SH-SY5Y (cell line): ENCODE data around the gene KCTD5.

Experiments
- GATA2 ChIP-seq: IDR thresholded peaks from 2 replicates; pipeline ENCODE4 v1.6.1; 2011; ENCODE audit warnings: mild to moderate bottlenecking, low read depth, low read length
- GATA3 ChIP-seq: IDR thresholded peaks from 2 replicates; pipeline ENCODE4 v1.6.1; 2011; ENCODE audit warnings: low read depth, mild to moderate bottlenecking, low read length, moderate library complexity

The KCTD5 gene

GRCh38 chr16:2745116-2745890 is 63.0 kb downstream of the KCTD5 start:
- TF ChIP-seq GATA2 (no peak), GATA3 (no peak)

GRCh38 chr16:2745961-2746360 is 63.6 kb downstream of the KCTD5 start:
- no peak for TF ChIP-seq GATA3

- TF ChIP-seq GATA2 (no peak), GATA3 (no peak)
Measured at GRCh38 chr16:2748757-2749455, 66.6 kb downstream of the KCTD5 start.

- no peak for TF ChIP-seq GATA3
- no peak for TF ChIP-seq GATA2
Measured at GRCh38 chr16:2749476-2749875, 67.2 kb downstream of the KCTD5 start.

GRCh38 chr16:2749936-2750335 is 67.6 kb downstream of the KCTD5 start:
- no peak for TF ChIP-seq GATA3
- no peak for TF ChIP-seq GATA2

GRCh38 chr16:2751577-2752034 is 69.3 kb downstream of the KCTD5 start:
- TF ChIP-seq GATA3 (no peak), GATA2 (no peak)

- TF ChIP-seq GATA3 (no peak), GATA2 (0 out of 2 replicates have a peak, but pooled peaks have one; percentile 2)
Measured at GRCh38 chr16:2752035-2752849, 69.9 kb downstream of the KCTD5 start, which contains the start of gene SRRM2. Gene SRRM2 (plus strand): TSS chr16:2752638. CDS start chr16:2756365, 3,727 bp downstream.

GRCh38 chr16:2752850-2753732 is 70.8 kb downstream of the KCTD5 start:
- no peak for TF ChIP-seq GATA2
- TF ChIP-seq GATA3: no peak

- no peak for TF ChIP-seq GATA3
- no peak for TF ChIP-seq GATA2
Measured at GRCh38 chr16:2753733-2754020, 71.4 kb downstream of the KCTD5 start.

- no peak for TF ChIP-seq GATA2
- no peak for TF ChIP-seq GATA3
Measured at GRCh38 chr16:2755158-2755557, 72.8 kb downstream of the KCTD5 start.

GRCh38 chr16:2756288-2757015 is 74.1 kb downstream of the KCTD5 start:
- TF ChIP-seq GATA3 (no peak), GATA2 (no peak)

- TF ChIP-seq GATA2: no peak
- TF ChIP-seq GATA3: no peak
Measured at GRCh38 chr16:2757344-2757743, 75.0 kb downstream of the KCTD5 start.
